ENCODE results near the gene CTH. TPM values are rescaled to one million over a fixed set of nuclear protein-coding genes. Genes with fewer than 3 reads are reported as not detected.

The CTH gene
- total and polyA plus RNA-seq, 2 donors (not counting 1 experiment from before 2014, with no cell fraction given): 2.6 to 9.7 TPM

- H4K20me1 ChIP-seq (ENCODE audit: control insufficient read depth, extremely low read depth, insufficient read depth, low read length): no peaks in the 10 kb centered on the region
- TF ChIP-seq CTCF (conservative IDR thresholded peaks at IDR 0.05 in 1 of 2, IDR thresholded peaks at IDR 0.05 in 1 of 2; ENCODE audit: low read depth in 1 of 2, low read length in 2 of 2): no peak
- H3K36me3 ChIP-seq (ENCODE audit: control insufficient read depth, insufficient read depth, low read length): no peaks in the 10 kb centered on the region
- no peaks in the 10 kb centered on the region for H3K27me3 ChIP-seq (ENCODE audit: control insufficient read depth, insufficient read depth, low read length)
- H3K9ac ChIP-seq (ENCODE audit: insufficient read depth, low read length): no peak overlapping the region
- no peak overlapping the region for H2AFZ ChIP-seq (ENCODE audit: low read length)
- peaks cover 6% of the 10 kb centered on the region for H3K4me1 ChIP-seq (ENCODE audit: control insufficient read depth, extremely low read depth, insufficient read depth, low read length)
- H3K27ac ChIP-seq (ENCODE audit: insufficient read depth, low read length): no peak overlapping the region
- no peak overlapping the region for H3K4me2 ChIP-seq (ENCODE audit: extremely low read depth, insufficient read depth, low read length)
- H3K9me3 ChIP-seq (ENCODE audit: control insufficient read depth, insufficient read depth, low read depth, low read length): no peaks in the 10 kb centered on the region
- H3K79me2 ChIP-seq (ENCODE audit: control insufficient read depth, insufficient read depth, low read length): no peaks in the 10 kb centered on the region
- DNase-seq (ENCODE audit: low read depth in 2 of 2): no peak
- no peak overlapping the region for H3K4me3 ChIP-seq (replicated peaks in 1 of 4; ENCODE audit: control extremely low read depth in 1 of 4, insufficient read depth in 1 of 4, low read depth in 3 of 4, low read length in 4 of 4)
Observed at GRCh38 chr1:70485624-70486023, 74.6 kb downstream of the CTH start.

DNA sequence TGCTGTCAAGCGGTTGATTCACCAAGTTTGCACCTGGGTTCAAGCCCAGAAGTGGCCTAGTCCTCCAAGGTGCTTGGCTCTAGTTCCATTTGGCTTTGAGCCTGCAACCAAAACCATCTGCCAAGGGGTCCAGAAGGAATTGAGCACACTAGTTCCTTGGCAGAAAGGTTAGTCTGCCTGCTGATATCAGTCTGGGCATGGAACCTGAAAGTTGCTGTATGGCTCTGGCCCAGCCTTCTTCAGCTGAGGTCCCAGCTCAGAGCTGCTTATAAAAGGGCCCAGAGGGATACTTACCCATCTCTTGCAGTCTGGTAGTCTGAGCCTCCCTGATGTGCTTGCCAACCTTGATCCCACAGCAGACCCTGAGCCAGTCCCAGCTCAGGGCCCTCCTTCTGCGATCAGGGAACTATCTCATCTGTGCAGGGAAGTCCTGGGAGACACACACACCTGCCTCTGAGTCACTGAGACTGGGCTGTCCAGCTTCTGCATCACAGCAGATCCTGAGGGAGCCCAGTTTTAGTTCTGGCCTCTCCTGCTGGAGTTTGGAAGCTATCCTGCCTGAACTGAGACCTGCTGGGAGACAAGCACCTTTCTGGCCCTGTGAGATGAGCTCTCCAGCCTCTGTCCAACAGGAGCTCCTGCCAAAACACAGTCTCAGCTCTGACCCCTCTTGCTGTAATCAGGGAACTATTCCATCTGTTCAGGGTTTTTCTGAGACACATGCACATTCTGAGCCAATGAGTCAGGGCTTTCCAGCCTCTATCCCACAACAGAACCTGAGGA lies 75.8 kb downstream of the CTH start:
- H3K27ac ChIP-seq (ENCODE audit: insufficient read depth, low read length): no peak overlapping the region
- H3K79me2 ChIP-seq (ENCODE audit: control insufficient read depth, insufficient read depth, low read length): no peaks in the 10 kb centered on the region
- no peak overlapping the region for H3K4me2 ChIP-seq (ENCODE audit: extremely low read depth, insufficient read depth, low read length)
- H3K9me3 ChIP-seq (ENCODE audit: control insufficient read depth, insufficient read depth, low read depth, low read length): no peaks in the 10 kb centered on the region
- TF ChIP-seq CTCF (conservative IDR thresholded peaks at IDR 0.05 in 1 of 2, IDR thresholded peaks at IDR 0.05 in 1 of 2; ENCODE audit: low read depth in 1 of 2, low read length in 2 of 2) (no peak), EZH2 (IDR thresholded peaks at IDR 0.05; ENCODE audit: low read length, missing control alignments) (no peak)
- H3K27me3 ChIP-seq (ENCODE audit: control insufficient read depth, insufficient read depth, low read length): no peaks in the 10 kb centered on the region
- no peak overlapping the region for H2AFZ ChIP-seq (ENCODE audit: low read length)
- no peaks in the 10 kb centered on the region for H4K20me1 ChIP-seq (ENCODE audit: control insufficient read depth, extremely low read depth, insufficient read depth, low read length)
- no peak overlapping the region for H3K4me3 ChIP-seq (replicated peaks in 1 of 4; ENCODE audit: control extremely low read depth in 1 of 4, insufficient read depth in 1 of 4, low read depth in 3 of 4, low read length in 4 of 4)
- H3K36me3 ChIP-seq (ENCODE audit: control insufficient read depth, insufficient read depth, low read length): no peaks in the 10 kb centered on the region
- peaks cover 6% of the 10 kb centered on the region for H3K4me1 ChIP-seq (ENCODE audit: control insufficient read depth, extremely low read depth, insufficient read depth, low read length)
- H3K9ac ChIP-seq (ENCODE audit: insufficient read depth, low read length): no peak overlapping the region
- DNase-seq (ENCODE audit: low read depth in 2 of 2): peak; percentile 91 to 96

DNA sequence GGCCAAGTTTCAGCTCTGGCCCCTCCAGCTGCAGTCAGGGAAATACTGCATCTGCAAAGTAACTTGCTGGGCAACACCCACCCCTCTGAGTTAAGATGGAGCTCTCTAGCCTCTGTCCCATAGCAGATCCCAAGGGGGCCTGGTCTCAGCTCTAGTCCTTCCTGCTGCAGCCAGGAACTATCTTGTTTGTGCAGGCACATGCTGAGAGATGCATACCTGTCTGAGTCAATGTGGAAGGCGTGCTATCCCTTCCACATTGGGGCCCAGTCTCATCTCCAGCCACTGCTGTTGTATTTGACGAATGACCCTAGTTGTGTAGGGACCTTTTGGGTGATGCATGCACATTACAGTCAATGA lies 76.4 kb downstream of the CTH start:
- Histone ChIP-seq H3K27ac (ENCODE audit: insufficient read depth, low read length) (no peak overlapping the region), H3K36me3 (ENCODE audit: control insufficient read depth, insufficient read depth, low read length) (no peaks in the 10 kb centered on the region), H3K79me2 (ENCODE audit: control insufficient read depth, insufficient read depth, low read length) (no peaks in the 10 kb centered on the region), H3K9me3 (ENCODE audit: control insufficient read depth, insufficient read depth, low read depth, low read length) (no peaks in the 10 kb centered on the region), H3K4me1 (ENCODE audit: control insufficient read depth, extremely low read depth, insufficient read depth, low read length) (peaks cover 6% of the 10 kb centered on the region), H3K9ac (ENCODE audit: insufficient read depth, low read length) (no peak overlapping the region), H2AFZ (ENCODE audit: low read length) (no peak overlapping the region), H3K27me3 (ENCODE audit: control insufficient read depth, insufficient read depth, low read length) (no peaks in the 10 kb centered on the region), H3K4me3 (replicated peaks in 1 of 4; ENCODE audit: control extremely low read depth in 1 of 4, insufficient read depth in 1 of 4, low read depth in 3 of 4, low read length in 4 of 4) (no peak overlapping the region), H4K20me1 (ENCODE audit: control insufficient read depth, extremely low read depth, insufficient read depth, low read length) (no peaks in the 10 kb centered on the region), H3K4me2 (ENCODE audit: extremely low read depth, insufficient read depth, low read length) (no peak overlapping the region)
- no peak for TF ChIP-seq EZH2 (IDR thresholded peaks at IDR 0.05; ENCODE audit: low read length, missing control alignments)
- no peak for TF ChIP-seq CTCF (conservative IDR thresholded peaks at IDR 0.05 in 1 of 2, IDR thresholded peaks at IDR 0.05 in 1 of 2; ENCODE audit: low read depth in 1 of 2, low read length in 2 of 2)
- no peak for DNase-seq (ENCODE audit: low read depth in 2 of 2)

All from fibroblast of lung (primary cell).